Measurements from ENCODE around the gene ZNF516.

DNA sequence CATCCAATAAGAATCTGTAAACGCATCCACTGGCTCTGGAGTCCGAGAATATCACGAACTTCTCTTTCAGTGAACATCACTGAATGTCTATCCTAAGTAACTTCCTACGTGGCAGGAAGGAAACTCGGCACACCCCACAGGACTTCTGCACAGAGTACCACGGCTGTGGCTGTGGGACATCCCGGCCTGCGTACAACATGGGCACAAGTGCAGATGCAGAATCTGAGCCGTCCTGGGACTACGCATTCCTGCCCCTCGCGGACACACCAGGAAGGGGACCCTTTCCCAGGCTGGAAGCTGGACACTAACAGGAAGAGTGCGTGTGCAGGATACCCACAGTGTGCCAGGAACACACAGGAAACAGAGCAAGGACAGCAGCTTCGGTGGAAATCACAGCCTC lies 60.6 kb downstream of the ZNF516 start:
- TF ChIP-seq, protein P1, sequence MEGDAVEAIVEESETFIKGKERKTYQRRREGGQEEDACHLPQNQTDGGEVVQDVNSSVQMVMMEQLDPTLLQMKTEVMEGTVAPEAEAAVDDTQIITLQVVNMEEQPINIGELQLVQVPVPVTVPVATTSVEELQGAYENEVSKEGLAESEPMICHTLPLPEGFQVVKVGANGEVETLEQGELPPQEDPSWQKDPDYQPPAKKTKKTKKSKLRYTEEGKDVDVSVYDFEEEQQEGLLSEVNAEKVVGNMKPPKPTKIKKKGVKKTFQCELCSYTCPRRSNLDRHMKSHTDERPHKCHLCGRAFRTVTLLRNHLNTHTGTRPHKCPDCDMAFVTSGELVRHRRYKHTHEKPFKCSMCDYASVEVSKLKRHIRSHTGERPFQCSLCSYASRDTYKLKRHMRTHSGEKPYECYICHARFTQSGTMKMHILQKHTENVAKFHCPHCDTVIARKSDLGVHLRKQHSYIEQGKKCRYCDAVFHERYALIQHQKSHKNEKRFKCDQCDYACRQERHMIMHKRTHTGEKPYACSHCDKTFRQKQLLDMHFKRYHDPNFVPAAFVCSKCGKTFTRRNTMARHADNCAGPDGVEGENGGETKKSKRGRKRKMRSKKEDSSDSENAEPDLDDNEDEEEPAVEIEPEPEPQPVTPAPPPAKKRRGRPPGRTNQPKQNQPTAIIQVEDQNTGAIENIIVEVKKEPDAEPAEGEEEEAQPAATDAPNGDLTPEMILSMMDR (IDR thresholded peaks at IDR 0.05) = no peak
- TF ChIP-seq MAZ (IDR thresholded peaks at IDR 0.05; ENCODE audit: borderline replicate concordance, low read depth, low read length) (no peak), ZFP36 (IDR thresholded peaks at IDR 0.05; ENCODE audit: borderline replicate concordance, partially characterized antibody) (no peak), POLR2A (IDR thresholded peaks at IDR 0.05; ENCODE audit: low read length) (no peak)
- TF ChIP-seq, protein P2, sequence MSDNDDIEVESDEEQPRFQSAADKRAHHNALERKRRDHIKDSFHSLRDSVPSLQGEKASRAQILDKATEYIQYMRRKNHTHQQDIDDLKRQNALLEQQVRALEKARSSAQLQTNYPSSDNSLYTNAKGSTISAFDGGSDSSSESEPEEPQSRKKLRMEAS (IDR thresholded peaks at IDR 0.05) = no peak

Data from A549 (cell line).